GM12891 (cell line): Measurements from ENCODE around the gene SLC26A9.

ENCODE experiments used
- PAX5 ChIP-seq: IDR thresholded peaks from 2 replicates; pipeline ENCODE4 v1.6.1; 2011; ENCODE audit warnings: low read length, moderate library complexity, mild to moderate bottlenecking; ENCODE audit not compliant: insufficient read depth, severe bottlenecking
- POLR2A ChIP-seq: IDR thresholded peaks from 2 replicates; pipeline ENCODE4 v1.6.1; 2011; ENCODE audit warnings: low read depth, low read length, control low read depth
- SPI1 ChIP-seq: IDR thresholded peaks from 2 replicates; pipeline ENCODE4 v1.6.1; 2011; ENCODE audit warnings: low read depth, low read length, control low read depth
- TAF1 ChIP-seq: IDR thresholded peaks from 2 replicates; pipeline ENCODE4 v1.6.1; 2011; ENCODE audit warnings: low read depth, low read length, control low read depth

DNA sequence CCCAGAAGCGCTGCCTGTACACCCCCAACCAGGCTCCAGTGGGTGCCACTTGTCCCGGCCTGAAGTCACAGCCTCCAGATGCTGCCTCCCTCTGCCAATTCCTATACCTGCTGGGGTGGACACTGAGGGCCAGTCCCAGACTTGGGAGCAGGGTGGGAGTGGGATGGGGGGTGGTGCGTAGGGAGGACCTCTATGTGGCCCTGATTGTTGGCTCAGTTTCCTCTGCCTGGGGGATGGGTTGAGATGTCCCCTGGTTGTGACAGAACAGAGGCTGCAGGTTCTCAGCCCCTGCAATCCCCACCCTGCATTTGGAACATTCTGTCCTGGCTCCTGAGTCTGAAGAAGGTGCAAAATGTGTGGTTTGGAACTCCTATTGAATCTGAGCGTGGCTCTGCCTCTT is 32.8 kb upstream of the SLC26A9 start:
- no peak for TF ChIP-seq POLR2A
- TF ChIP-seq PAX5, result no peak
- TF ChIP-seq SPI1, result no peak
- TF ChIP-seq TAF1, result no peak
